HepG2 (cell line): ENCODE data around the gene ANP32B. TPM values are rescaled to one million over a fixed set of nuclear protein-coding genes. Genes with fewer than 3 reads are reported as not detected.
A peak's percentile ranks its signal among the peaks of the same experiment; 100 is the strongest.

Experiments
- HNF4A ChIP-seq: sonication (generic); formaldehyde crosslinking; IDR thresholded peaks from 2 replicates; pipeline ENCODE4 v1.4.0; 2020; ENCODE audit warnings: missing genetic modification reagents
- JUNB ChIP-seq: sonication (generic); formaldehyde crosslinking; IDR thresholded peaks from 2 replicates; pipeline ENCODE4 v1.8.0; 2022; ENCODE audit warnings: missing genetic modification reagents, mild to moderate bottlenecking, borderline replicate concordance
- MBD4 ChIP-seq: IDR thresholded peaks from 2 replicates; pipeline ENCODE4 v1.6.1; 2012; ENCODE audit warnings: low read length, inconsistent platforms, borderline replicate concordance
- MZF1 ChIP-seq: sonication (generic); formaldehyde crosslinking; IDR thresholded peaks from 2 replicates; pipeline ENCODE4 v1.8.1; 2023; ENCODE audit warnings: mild to moderate bottlenecking, missing genetic modification reagents, borderline replicate concordance
- NFIC ChIP-seq: IDR thresholded peaks from 2 replicates; pipeline ENCODE4 v1.6.1; 2012; ENCODE audit warnings: mild to moderate bottlenecking, low read length, inconsistent platforms
- SP140L ChIP-seq: sonication (generic); formaldehyde crosslinking; IDR thresholded peaks from 2 replicates; pipeline ENCODE4 v1.4.0; 2020; ENCODE audit warnings: missing genetic modification reagents, borderline replicate concordance
- STAG1 ChIP-seq: sonication (generic); formaldehyde crosslinking; IDR thresholded peaks from 2 replicates; pipeline ENCODE4 v1.4.0; 2020; ENCODE audit warnings: missing genetic modification reagents
- ZBTB42 ChIP-seq: sonication (generic); formaldehyde crosslinking; IDR thresholded peaks from 2 replicates; pipeline ENCODE4 v1.5.0; 2020; ENCODE audit warnings: mild to moderate bottlenecking, missing genetic modification reagents
- ZNF33A ChIP-seq: sonication (generic); formaldehyde crosslinking; IDR thresholded peaks from 2 replicates; pipeline ENCODE4 v1.5.1; 2020; ENCODE audit warnings: missing genetic modification reagents, mild to moderate bottlenecking, moderate library complexity, borderline replicate concordance
- ZNF510 ChIP-seq: sonication (generic); formaldehyde crosslinking; IDR thresholded peaks from 2 replicates; pipeline ENCODE4 v1.4.0; 2020; ENCODE audit warnings: low read depth, mild to moderate bottlenecking, missing genetic modification reagents
- ZNF550 ChIP-seq: sonication (generic); formaldehyde crosslinking; IDR thresholded peaks from 2 replicates; pipeline ENCODE4 v1.4.0; 2020; ENCODE audit warnings: mild to moderate bottlenecking, missing genetic modification reagents, borderline replicate concordance
- ZNF614 ChIP-seq: IDR thresholded peaks from 2 replicates; pipeline ENCODE4 v1.6.1; 2018; ENCODE audit warnings: missing biosample characterization, missing genetic modification reagents, inconsistent platforms, borderline replicate concordance
- ZSCAN9 ChIP-seq: IDR thresholded peaks from 2 replicates; pipeline ENCODE4 v1.6.1; 2016; ENCODE audit warnings: borderline replicate concordance
- polyA plus RNA-seq, 8 experiments: library from polyadenylated mRNA; depleted of rRNA in 3 of 8; stranded (reverse) in 7 of 8; unstranded in 1 of 8; fragments of >200 nt; fragmentation: Illumina TruSeq in 4 of 8; extraction: Trizol in 4 of 8; gene quantifications; 2 replicates each; pipeline versions ENCODE4 v1.2.1 to v1.2.3, GENCODE V29; 2011 to 2016; ENCODE audit warnings: low read depth in 4 of 8, missing spikeins in 1 of 8, mixed read lengths in 1 of 8; ENCODE audit not compliant: insufficient read depth in 1 of 8
- total RNA-seq, 5 experiments: library from RNA; depleted of rRNA; stranded (reverse); fragments of >200 nt; fragmentation: Illumina TruSeq; extraction: Trizol; gene quantifications; 2 replicates each; pipeline ENCODE4 v1.2.3, GENCODE V29; 2016; ENCODE audit warnings: low read depth in 1 of 5
- TF ChIP-seq, protein P1 (sequence below): sonication (generic); formaldehyde crosslinking; IDR thresholded peaks from 2 replicates; pipeline ENCODE4 v1.5.0; 2020; ENCODE audit warnings: missing genetic modification reagents, mild to moderate bottlenecking, borderline replicate concordance
- TF ChIP-seq, protein P2 (sequence below): IDR thresholded peaks from 2 replicates; pipeline ENCODE4 v1.6.1; 2016
- TF ChIP-seq, protein P3 (sequence below): sonication (generic); formaldehyde crosslinking; IDR thresholded peaks from 2 replicates; pipeline ENCODE4 v1.4.0; 2020; ENCODE audit warnings: mild to moderate bottlenecking, missing genetic modification reagents
- TF ChIP-seq, protein P4 (sequence below): sonication (generic); formaldehyde crosslinking; IDR thresholded peaks from 2 replicates; pipeline ENCODE4 v1.5.1; 2020; ENCODE audit warnings: missing genetic modification reagents, mild to moderate bottlenecking, borderline replicate concordance
- TF ChIP-seq, protein P5 (sequence below): sonication (generic); formaldehyde crosslinking; IDR thresholded peaks from 2 replicates; pipeline ENCODE4 v1.5.1; 2020; ENCODE audit warnings: missing genetic modification reagents, mild to moderate bottlenecking, borderline replicate concordance
- TF ChIP-seq, protein P6 (sequence below): sonication (generic); formaldehyde crosslinking; IDR thresholded peaks from 2 replicates; pipeline ENCODE4 v1.8.1; 2023; ENCODE audit warnings: mild to moderate bottlenecking, inconsistent platforms, moderate library complexity, missing genetic modification reagents, borderline replicate concordance
- TF ChIP-seq, protein P7 (sequence below): sonication (generic); formaldehyde crosslinking; IDR thresholded peaks from 2 replicates; pipeline ENCODE4 v1.9.0; 2022; ENCODE audit warnings: missing genetic modification reagents, mild to moderate bottlenecking, borderline replicate concordance

Gene ANP32B
- total and polyA plus RNA-seq, 2 of the 13 experiments (the other 11 are each of a cell fraction or from before 2014, with no cell fraction given), result 22.1 to 37.5 TPM

DNA sequence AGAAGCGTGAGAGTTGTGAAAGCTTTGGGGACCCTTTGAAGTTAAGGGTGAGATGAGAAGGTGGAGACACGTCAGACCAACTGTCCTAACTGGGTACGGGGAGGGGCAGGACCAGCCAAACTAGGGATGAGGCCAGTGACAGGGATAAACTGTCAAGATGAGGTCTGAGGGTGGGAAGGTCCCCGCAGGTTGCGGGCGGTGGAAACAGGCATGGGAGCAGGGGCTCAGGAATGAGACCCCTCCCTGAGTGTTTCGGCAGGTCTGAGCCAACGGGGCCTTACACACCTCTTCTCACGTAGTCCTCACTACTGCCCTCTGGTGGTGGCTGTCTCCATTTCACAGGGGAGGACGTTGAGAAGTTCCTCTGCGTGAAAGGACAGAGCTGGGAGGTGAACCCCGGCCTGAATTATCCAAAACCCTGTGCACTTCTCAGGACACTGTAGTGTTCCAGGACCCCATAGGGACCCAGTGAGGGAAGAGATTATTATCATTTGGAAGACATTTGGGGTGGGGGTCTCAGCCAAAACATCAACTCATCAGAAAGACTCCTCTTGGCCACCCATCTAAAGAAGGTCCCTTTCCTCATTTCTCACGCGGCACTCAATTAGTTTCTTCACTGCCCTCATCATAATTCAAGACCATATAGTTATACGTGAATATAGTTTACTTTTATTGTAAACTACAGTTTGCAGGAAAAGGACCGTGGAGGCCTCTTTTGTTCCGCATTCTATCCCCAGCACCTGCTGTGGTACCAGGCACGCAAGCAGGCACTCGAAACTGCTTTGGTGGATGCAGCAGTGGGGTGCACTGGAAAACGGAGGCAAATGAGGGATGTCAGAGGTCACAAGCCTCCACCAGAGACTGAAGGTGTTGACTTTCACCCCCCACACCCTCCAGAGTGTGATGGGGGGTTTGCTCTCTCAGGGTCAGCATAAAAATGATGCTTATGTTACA is 51.7 kb downstream of the ANP32B start (continued):
- TF ChIP-seq, protein P1, sequence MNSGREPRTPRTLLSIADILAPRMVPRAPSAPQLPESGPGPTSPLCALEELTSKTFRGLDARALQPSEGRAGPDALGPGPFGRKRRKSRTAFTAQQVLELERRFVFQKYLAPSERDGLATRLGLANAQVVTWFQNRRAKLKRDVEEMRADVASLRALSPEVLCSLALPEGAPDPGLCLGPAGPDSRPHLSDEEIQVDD (CRISPR knock-in tag), result no peak
- TF ChIP-seq ZNF510 (CRISPR knock-in tag) (no peak), MZF1 (CRISPR knock-in tag) (no peak), JUNB (CRISPR knock-in tag) (no peak), ZSCAN9 (CRISPR knock-in tag) (no peak), STAG1 (CRISPR knock-in tag) (peak; percentile 46), ZNF550 (CRISPR knock-in tag) (no peak), ZNF614 (CRISPR knock-in tag) (no peak), HNF4A (CRISPR knock-in tag) (no peak), NFIC (no peak), SP140L (CRISPR knock-in tag) (no peak), MBD4 (no peak), ZNF33A (CRISPR knock-in tag) (no peak), ZBTB42 (CRISPR knock-in tag) (no peak)
- TF ChIP-seq, protein P2, sequence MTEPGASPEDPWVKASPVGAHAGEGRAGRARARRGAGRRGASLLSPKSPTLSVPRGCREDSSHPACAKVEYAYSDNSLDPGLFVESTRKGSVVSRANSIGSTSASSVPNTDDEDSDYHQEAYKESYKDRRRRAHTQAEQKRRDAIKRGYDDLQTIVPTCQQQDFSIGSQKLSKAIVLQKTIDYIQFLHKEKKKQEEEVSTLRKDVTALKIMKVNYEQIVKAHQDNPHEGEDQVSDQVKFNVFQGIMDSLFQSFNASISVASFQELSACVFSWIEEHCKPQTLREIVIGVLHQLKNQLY (CRISPR knock-in tag), result no peak
- TF ChIP-seq, protein P3, sequence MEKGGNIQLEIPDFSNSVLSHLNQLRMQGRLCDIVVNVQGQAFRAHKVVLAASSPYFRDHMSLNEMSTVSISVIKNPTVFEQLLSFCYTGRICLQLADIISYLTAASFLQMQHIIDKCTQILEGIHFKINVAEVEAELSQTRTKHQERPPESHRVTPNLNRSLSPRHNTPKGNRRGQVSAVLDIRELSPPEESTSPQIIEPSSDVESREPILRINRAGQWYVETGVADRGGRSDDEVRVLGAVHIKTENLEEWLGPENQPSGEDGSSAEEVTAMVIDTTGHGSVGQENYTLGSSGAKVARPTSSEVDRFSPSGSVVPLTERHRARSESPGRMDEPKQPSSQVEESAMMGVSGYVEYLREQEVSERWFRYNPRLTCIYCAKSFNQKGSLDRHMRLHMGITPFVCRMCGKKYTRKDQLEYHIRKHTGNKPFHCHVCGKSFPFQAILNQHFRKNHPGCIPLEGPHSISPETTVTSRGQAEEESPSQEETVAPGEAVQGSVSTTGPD (CRISPR knock-in tag), result no peak
- TF ChIP-seq, protein P4, sequence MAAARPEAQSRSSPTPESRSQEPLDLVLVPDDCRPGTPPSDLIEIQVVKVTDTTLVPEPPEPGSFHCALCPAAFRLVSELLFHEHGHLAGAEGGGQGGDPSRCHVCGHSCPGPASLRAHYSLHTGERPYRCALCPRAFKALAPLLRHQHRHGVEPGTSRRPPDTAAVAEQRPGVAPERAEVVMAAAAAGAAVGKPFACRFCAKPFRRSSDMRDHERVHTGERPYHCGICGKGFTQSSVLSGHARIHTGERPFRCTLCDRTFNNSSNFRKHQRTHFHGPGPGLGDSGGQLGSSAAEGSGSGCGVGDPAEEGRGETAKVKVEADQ (CRISPR knock-in tag), result no peak
- TF ChIP-seq, protein P5, sequence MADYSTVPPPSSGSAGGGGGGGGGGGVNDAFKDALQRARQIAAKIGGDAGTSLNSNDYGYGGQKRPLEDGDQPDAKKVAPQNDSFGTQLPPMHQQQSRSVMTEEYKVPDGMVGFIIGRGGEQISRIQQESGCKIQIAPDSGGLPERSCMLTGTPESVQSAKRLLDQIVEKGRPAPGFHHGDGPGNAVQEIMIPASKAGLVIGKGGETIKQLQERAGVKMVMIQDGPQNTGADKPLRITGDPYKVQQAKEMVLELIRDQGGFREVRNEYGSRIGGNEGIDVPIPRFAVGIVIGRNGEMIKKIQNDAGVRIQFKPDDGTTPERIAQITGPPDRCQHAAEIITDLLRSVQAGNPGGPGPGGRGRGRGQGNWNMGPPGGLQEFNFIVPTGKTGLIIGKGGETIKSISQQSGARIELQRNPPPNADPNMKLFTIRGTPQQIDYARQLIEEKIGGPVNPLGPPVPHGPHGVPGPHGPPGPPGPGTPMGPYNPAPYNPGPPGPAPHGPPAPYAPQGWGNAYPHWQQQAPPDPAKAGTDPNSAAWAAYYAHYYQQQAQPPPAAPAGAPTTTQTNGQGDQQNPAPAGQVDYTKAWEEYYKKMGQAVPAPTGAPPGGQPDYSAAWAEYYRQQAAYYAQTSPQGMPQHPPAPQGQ (CRISPR knock-in tag), result no peak
- TF ChIP-seq, protein P6, sequence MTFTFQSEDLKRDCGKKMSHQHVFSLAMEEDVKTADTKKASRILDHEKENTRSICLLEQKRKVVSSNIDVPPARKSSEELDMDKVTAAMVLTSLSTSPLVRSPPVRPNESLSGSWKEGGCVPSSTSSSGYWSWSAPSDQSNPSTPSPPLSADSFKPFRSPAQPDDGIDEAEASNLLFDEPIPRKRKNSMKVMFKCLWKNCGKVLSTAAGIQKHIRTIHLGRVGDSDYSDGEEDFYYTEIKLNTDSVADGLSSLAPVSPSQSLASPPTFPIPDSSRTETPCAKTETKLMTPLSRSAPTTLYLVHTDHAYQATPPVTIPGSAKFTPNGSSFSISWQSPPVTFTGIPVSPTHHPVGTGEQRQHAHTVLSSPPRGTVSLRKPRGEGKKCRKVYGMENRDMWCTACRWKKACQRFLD, result no peak
- TF ChIP-seq, protein P7, sequence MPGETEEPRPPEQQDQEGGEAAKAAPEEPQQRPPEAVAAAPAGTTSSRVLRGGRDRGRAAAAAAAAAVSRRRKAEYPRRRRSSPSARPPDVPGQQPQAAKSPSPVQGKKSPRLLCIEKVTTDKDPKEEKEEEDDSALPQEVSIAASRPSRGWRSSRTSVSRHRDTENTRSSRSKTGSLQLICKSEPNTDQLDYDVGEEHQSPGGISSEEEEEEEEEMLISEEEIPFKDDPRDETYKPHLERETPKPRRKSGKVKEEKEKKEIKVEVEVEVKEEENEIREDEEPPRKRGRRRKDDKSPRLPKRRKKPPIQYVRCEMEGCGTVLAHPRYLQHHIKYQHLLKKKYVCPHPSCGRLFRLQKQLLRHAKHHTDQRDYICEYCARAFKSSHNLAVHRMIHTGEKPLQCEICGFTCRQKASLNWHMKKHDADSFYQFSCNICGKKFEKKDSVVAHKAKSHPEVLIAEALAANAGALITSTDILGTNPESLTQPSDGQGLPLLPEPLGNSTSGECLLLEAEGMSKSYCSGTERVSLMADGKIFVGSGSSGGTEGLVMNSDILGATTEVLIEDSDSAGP (CRISPR knock-in tag), result 0 out of 2 replicates have a peak, but pooled peaks have one; percentile 37
